HepG2 (cell line): ENCODE data around the gene TRIM2. TPM values are rescaled to one million over a fixed set of nuclear protein-coding genes. Genes with fewer than 3 reads are reported as not detected.

Source experiments
- ATAC-seq: fragments of 200-7000 bp; cut with Tn5 transposase; 3 replicates; pipeline ENCODE4 v1.9.1; 2020; ENCODE audit warnings: mild to moderate bottlenecking, moderate library complexity
- BruUV-seq: library from RNA; stranded (reverse); fragments of 400-500 nt; replicated peaks from 2 replicates; lab custom pipeline; 2021; lab: Mats Ljungman, UMichigan
- CTCF ChIA-PET: fragments of 300-600 bp; formaldehyde crosslinking; extraction: SDS; loops from one replicate; lab custom pipeline; 2021; ENCODE audit warnings: low total read pairs, inconsistent platforms, low intra/inter-chr PET ratio; lab: Yijun Ruan, JAX
- POLR2A ChIA-PET: fragments of 350-600 bp; sonication (Branson Sonifier 250); formaldehyde crosslinking; loops from one replicate; lab custom pipeline; 2020; ENCODE audit warnings: antibody characterized with exemption, inconsistent platforms; lab: Yijun Ruan, JAX
- DNase-seq: peaks from one replicate; pipeline ENCODE4 v3.0.0-alpha.2; 2015; ENCODE audit warnings: low spot score
- FAIRE-seq: peaks from 3 replicates; lab custom pipeline; 2011; peaks lifted over from hg19 to GRCh38; lab: Jason Lieb, UNC
- H2AFZ ChIP-seq: one replicate; pipeline ENCODE4 v1.6.1; 2011; ENCODE audit warnings: low read length, inconsistent platforms
- H3K27ac ChIP-seq: fragments of 300-600 bp; 3 replicates; pipeline ENCODE4 v1.8.0; 2011; ENCODE audit warnings: mixed run types, mild to moderate bottlenecking, mixed read lengths, low read length, inconsistent platforms; ENCODE audit not compliant: insufficient read depth; ENCODE audit errors: extremely low read length
- H3K27me3 ChIP-seq, 2 experiments: fragments of 200-600 bp in 1 of 2; 2 replicates in 1 of 2; 3 replicates in 1 of 2; pipeline versions ENCODE4 v1.6.0 to v1.8.0; 2011; ENCODE audit warnings: low read length in 2 of 2, mild to moderate bottlenecking in 2 of 2, moderate library complexity in 2 of 2, inconsistent platforms in 1 of 2; ENCODE audit not compliant: insufficient read depth in 2 of 2, control insufficient read depth in 1 of 2
- H3K36me3 ChIP-seq, 2 experiments: fragments of 200-600 bp in 1 of 2; replicated peaks in 1 of 2; 2 replicates in 1 of 2; 3 replicates in 1 of 2; pipeline versions ENCODE4 v1.5.1 to v1.8.0; 2011; ENCODE audit warnings: low read length in 2 of 2, inconsistent platforms in 1 of 2; ENCODE audit not compliant: insufficient read depth in 2 of 2, control insufficient read depth in 1 of 2
- H3K4me1 ChIP-seq: 2 replicates; pipeline ENCODE4 v1.5.1; 2012; ENCODE audit warnings: low read length, inconsistent platforms; ENCODE audit not compliant: insufficient read depth
- H3K4me2 ChIP-seq: 2 replicates; pipeline ENCODE4 v1.6.0; 2011; ENCODE audit warnings: low read depth, low read length, inconsistent platforms
- H3K4me3 ChIP-seq, 3 experiments: fragments of 200-600 bp in 1 of 3; sonication (generic), shearing (Covaris generic) in 1 of 3; replicated peaks in 1 of 3; 2 replicates each; pipeline ENCODE4 v1.5.1; 2011 to 2016; ENCODE audit warnings: low read length in 3 of 3, inconsistent platforms in 2 of 3, low read depth in 2 of 3, mild to moderate bottlenecking in 2 of 3, control low read depth in 1 of 3, mixed read lengths in 1 of 3; ENCODE audit not compliant: insufficient read depth in 1 of 3
- H3K79me2 ChIP-seq: one replicate; pipeline ENCODE4 v1.6.1; 2011; ENCODE audit warnings: low read length, inconsistent platforms; ENCODE audit not compliant: insufficient read depth
- H3K9ac ChIP-seq: 2 replicates; pipeline ENCODE4 v1.6.0; 2011; ENCODE audit warnings: mild to moderate bottlenecking, low read depth, low read length, inconsistent platforms; ENCODE audit not compliant: insufficient read depth
- H3K9me3 ChIP-seq: 2 replicates; pipeline ENCODE4 v1.5.1; 2012; ENCODE audit warnings: mild to moderate bottlenecking, low read length
- H4K20me1 ChIP-seq: 2 replicates; pipeline ENCODE4 v1.6.0; 2011; ENCODE audit warnings: inconsistent platforms, mild to moderate bottlenecking, low read length, moderate library complexity; ENCODE audit not compliant: insufficient read depth
- CENPX ChIP-seq: sonication (generic); formaldehyde crosslinking; IDR thresholded peaks from 2 replicates; pipeline ENCODE4 v1.9.0; 2021; ENCODE audit warnings: mild to moderate bottlenecking, missing genetic modification reagents, moderate library complexity
- CHCHD3 ChIP-seq: sonication (generic); formaldehyde crosslinking; IDR thresholded peaks from 2 replicates; pipeline ENCODE4 v1.8.0; 2022; ENCODE audit warnings: mild to moderate bottlenecking, missing genetic modification reagents, moderate library complexity
- GABPA ChIP-seq, 2 experiments: IDR thresholded peaks; 2 replicates each; pipeline ENCODE4 v1.6.1; 2011 to 2016; ENCODE audit warnings: low read depth in 2 of 2, low read length in 1 of 2, missing biosample characterization in 1 of 2, missing genetic modification characterization in 1 of 2
- KAT8 ChIP-seq: IDR thresholded peaks from 2 replicates; pipeline ENCODE4 v1.6.1; 2016; ENCODE audit warnings: missing genetic modification reagents, missing compliant biosample characterization
- KLF16 ChIP-seq, 2 experiments: sonication (generic) in 1 of 2; formaldehyde crosslinking in 1 of 2; IDR thresholded peaks; 2 replicates each; pipeline versions ENCODE4 v1.6.1 to v1.8.0; 2016 to 2023; ENCODE audit warnings: missing genetic modification reagents in 2 of 2, missing compliant biosample characterization in 1 of 2
- MAZ ChIP-seq, 2 experiments: sonication (generic) in 1 of 2; formaldehyde crosslinking in 1 of 2; IDR thresholded peaks; 2 replicates each; pipeline versions ENCODE4 v1.5.0 to v1.6.1; 2012 to 2020; ENCODE audit warnings: low read depth in 2 of 2, mild to moderate bottlenecking in 2 of 2, borderline replicate concordance in 1 of 2, improper control_type of control experiment in 1 of 2, low read length in 1 of 2, missing genetic modification reagents in 1 of 2, moderate library complexity in 1 of 2
- POLR2AphosphoS2 ChIP-seq: IDR thresholded peaks from 2 replicates; pipeline ENCODE4 v1.6.1; 2011; ENCODE audit warnings: low read depth, low read length, improper control_type of control experiment
- RBAK ChIP-seq: sonication (generic); formaldehyde crosslinking; IDR thresholded peaks from 2 replicates; pipeline ENCODE4 v1.5.1; 2020; ENCODE audit warnings: mild to moderate bottlenecking, missing genetic modification reagents
- SMAD1 ChIP-seq: sonication (generic); formaldehyde crosslinking; IDR thresholded peaks from 2 replicates; pipeline ENCODE4 v1.4.0; 2020; ENCODE audit warnings: missing genetic modification reagents, low read depth, mild to moderate bottlenecking, borderline replicate concordance
- SOX13 ChIP-seq, 3 experiments: fragments of 450-650 bp in 1 of 3; sonication (generic) in 1 of 3; formaldehyde crosslinking in 1 of 3; IDR thresholded peaks in 2 of 3; conservative IDR thresholded peaks in 1 of 3; 2 replicates each; pipeline versions ENCODE4 v1.5.0 to v1.6.1; 2016 to 2020; ENCODE audit warnings: antibody characterized with exemption in 1 of 3, mild to moderate bottlenecking in 1 of 3, missing compliant biosample characterization in 1 of 3, missing genetic modification reagents in 1 of 3, moderate library complexity in 1 of 3
- ZNF205 ChIP-seq: IDR thresholded peaks from 2 replicates; pipeline ENCODE4 v1.6.1; 2018; ENCODE audit warnings: missing biosample characterization, missing genetic modification reagents
- ZNF274 ChIP-seq: sonication (generic); formaldehyde crosslinking; IDR thresholded peaks from 2 replicates; pipeline ENCODE4 v1.5.1; 2020; ENCODE audit warnings: mild to moderate bottlenecking, missing genetic modification reagents
- ZNF329 ChIP-seq: sonication (generic); formaldehyde crosslinking; IDR thresholded peaks from 2 replicates; pipeline ENCODE4 v1.9.0; 2021; ENCODE audit warnings: low read depth, mild to moderate bottlenecking, missing genetic modification reagents
- ZNF746 ChIP-seq: sonication (generic); formaldehyde crosslinking; IDR thresholded peaks from 2 replicates; pipeline ENCODE4 v1.8.0; 2022; ENCODE audit warnings: mild to moderate bottlenecking, missing genetic modification reagents
- ZNF772 ChIP-seq: sonication (generic); formaldehyde crosslinking; IDR thresholded peaks from 2 replicates; pipeline ENCODE4 v1.5.0; 2020; ENCODE audit warnings: mild to moderate bottlenecking, missing genetic modification reagents
- WGBS: methylation state at CpG from one replicate; pipeline ENCODE4 v1.1.6; 2017; ENCODE audit warnings: low lambda C conversion rate; 5-methylcytosine and 5-hydroxymethylcytosine counted together
- in situ Hi-C: cut with HindIII; loops from 2 replicates; pipeline ENCODE4 v1.10.0; 2017; ENCODE audit warnings: low pct_unique_long_range_greater_than_20kb; ENCODE audit not compliant: extremely low pct_ligation_motif_present
- intact Hi-C: fragments of 100-400 bp; cut with micrococcal nuclease; formaldehyde crosslinking; loops from one replicate; pipeline ENCODE4 v1.10.0; 2022; ENCODE audit not compliant: unreplicated experiment
- polyA plus RNA-seq, 8 experiments: library from polyadenylated mRNA; depleted of rRNA in 3 of 8; stranded (reverse) in 7 of 8; unstranded in 1 of 8; fragments of >200 nt; fragmentation: Illumina TruSeq in 4 of 8; extraction: Trizol in 4 of 8; gene quantifications; 2 replicates each; pipeline versions ENCODE4 v1.2.1 to v1.2.3, GENCODE V29; 2011 to 2016; ENCODE audit warnings: low read depth in 4 of 8, missing spikeins in 1 of 8, mixed read lengths in 1 of 8; ENCODE audit not compliant: insufficient read depth in 1 of 8
- total RNA-seq, 5 experiments: library from RNA; depleted of rRNA; stranded (reverse); fragments of >200 nt; fragmentation: Illumina TruSeq; extraction: Trizol; gene quantifications; 2 replicates each; pipeline ENCODE4 v1.2.3, GENCODE V29; 2016; ENCODE audit warnings: low read depth in 1 of 5

Gene TRIM2
- total and polyA plus RNA-seq, 2 of the 13 experiments (the other 11 are each of a cell fraction or from before 2014, with no cell fraction given), result 2.1 to 4.2 TPM

DNA sequence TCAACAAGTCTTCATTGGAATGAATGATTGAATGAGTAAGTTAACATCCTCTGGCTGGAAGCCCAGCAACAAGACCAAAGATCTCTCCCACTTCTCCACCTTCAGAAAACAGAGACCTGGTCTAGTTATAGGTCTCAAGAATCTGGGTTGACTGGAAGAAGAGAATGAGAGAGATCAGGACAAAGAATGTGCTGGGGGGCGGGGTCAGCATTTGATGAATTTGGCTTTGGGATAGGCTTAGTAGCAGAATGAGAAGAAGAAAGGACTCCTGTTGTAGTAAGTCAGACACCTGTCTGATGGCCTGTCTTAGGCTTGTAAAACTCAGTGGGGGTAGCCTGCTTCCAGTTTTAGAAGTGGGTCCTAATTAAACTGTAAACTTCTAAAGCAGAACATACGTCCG is 51.0 kb downstream of the TRIM2 start:
- FAIRE-seq, result no peak
- Histone ChIP-seq H2AFZ (no peak overlapping the region), H3K9me3 (no peaks in the 10 kb centered on the region), H4K20me1 (no peaks in the 10 kb centered on the region), H3K4me2 (no peak overlapping the region), H3K9ac (no peak overlapping the region), H3K36me3 (no peaks in the 10 kb centered on the region), H3K4me3 (no peak overlapping the region), H3K27ac (no peak overlapping the region), H3K4me1 (peaks cover 3% of the 10 kb centered on the region), H3K27me3 (no peaks in the 10 kb centered on the region), H3K79me2 (no peaks in the 10 kb centered on the region)
- intact Hi-C loops (no loop called here), in situ Hi-C loops (no loop called here)
- no peak for ATAC-seq
- TF ChIP-seq SMAD1 (CRISPR knock-in tag) (no peak), ZNF746 (CRISPR knock-in tag) (no peak), ZNF274 (CRISPR knock-in tag) (no peak), ZNF772 (CRISPR knock-in tag) (no peak), MAZ (IDR thresholded peaks at IDR 0.05; ENCODE audit: borderline replicate concordance, low read depth, low read length) (no peak), MAZ (CRISPR knock-in tag; IDR thresholded peaks at IDR 0.05; ENCODE audit: low read depth) (no peak), CHCHD3 (CRISPR knock-in tag) (no peak), GABPA (IDR thresholded peaks at IDR 0.05; ENCODE audit: low read depth, low read length) (no peak), GABPA (CRISPR knock-in tag; IDR thresholded peaks at IDR 0.05; ENCODE audit: low read depth) (no peak), KAT8 (CRISPR knock-in tag) (no peak), SOX13 (IDR thresholded peaks at IDR 0.05) (no peak), SOX13 (CRISPR knock-in tag; conservative IDR thresholded peaks at IDR 0.05 in 1 of 2, IDR thresholded peaks at IDR 0.05 in 1 of 2) (no peak), RBAK (CRISPR knock-in tag) (no peak), CENPX (CRISPR knock-in tag) (no peak), KLF16 (CRISPR knock-in tag; IDR thresholded peaks at IDR 0.05) (no peak), ZNF205 (CRISPR knock-in tag) (no peak), ZNF329 (CRISPR knock-in tag) (no peak), POLR2AphosphoS2 (no peak)
- CTCF ChIA-PET, result no interaction called here
- no peak for DNase-seq
- 97% methylated on average over 3 of the region's 3 CpGs for WGBS
- BruUV-seq, result no TSS peak
- POLR2A ChIA-PET, result no interaction called here
